HepG2 (cell line): ENCODE measurements around the gene JPH2. TPM values are rescaled to one million over a fixed set of nuclear protein-coding genes. Genes with fewer than 3 reads are reported as not detected.

Experiments
- ATAC-seq: fragments of 200-7000 bp; cut with Tn5 transposase; 3 replicates; pipeline ENCODE4 v1.9.1; 2020; ENCODE audit warnings: mild to moderate bottlenecking, moderate library complexity
- BruUV-seq: library from RNA; stranded (reverse); fragments of 400-500 nt; replicated peaks from 2 replicates; lab custom pipeline; 2021; lab: Mats Ljungman, UMichigan
- CTCF ChIA-PET: fragments of 300-600 bp; formaldehyde crosslinking; extraction: SDS; loops from one replicate; lab custom pipeline; 2021; ENCODE audit warnings: low total read pairs, inconsistent platforms, low intra/inter-chr PET ratio; lab: Yijun Ruan, JAX
- POLR2A ChIA-PET: fragments of 350-600 bp; sonication (Branson Sonifier 250); formaldehyde crosslinking; loops from one replicate; lab custom pipeline; 2020; ENCODE audit warnings: antibody characterized with exemption, inconsistent platforms; lab: Yijun Ruan, JAX
- DNase-seq: peaks from one replicate; pipeline ENCODE4 v3.0.0-alpha.2; 2015; ENCODE audit warnings: low spot score
- FAIRE-seq: peaks from 3 replicates; lab custom pipeline; 2011; peaks lifted over from hg19 to GRCh38; lab: Jason Lieb, UNC
- H2AFZ ChIP-seq: one replicate; pipeline ENCODE4 v1.6.1; 2011; ENCODE audit warnings: low read length, inconsistent platforms
- H3K27ac ChIP-seq: fragments of 300-600 bp; 3 replicates; pipeline ENCODE4 v1.8.0; 2011; ENCODE audit warnings: mixed run types, mild to moderate bottlenecking, mixed read lengths, low read length, inconsistent platforms; ENCODE audit not compliant: insufficient read depth; ENCODE audit errors: extremely low read length
- H3K27me3 ChIP-seq, 2 experiments: fragments of 200-600 bp in 1 of 2; 2 replicates in 1 of 2; 3 replicates in 1 of 2; pipeline versions ENCODE4 v1.6.0 to v1.8.0; 2011; ENCODE audit warnings: low read length in 2 of 2, mild to moderate bottlenecking in 2 of 2, moderate library complexity in 2 of 2, inconsistent platforms in 1 of 2; ENCODE audit not compliant: insufficient read depth in 2 of 2, control insufficient read depth in 1 of 2
- H3K36me3 ChIP-seq, 2 experiments: fragments of 200-600 bp in 1 of 2; replicated peaks in 1 of 2; 2 replicates in 1 of 2; 3 replicates in 1 of 2; pipeline versions ENCODE4 v1.5.1 to v1.8.0; 2011; ENCODE audit warnings: low read length in 2 of 2, inconsistent platforms in 1 of 2; ENCODE audit not compliant: insufficient read depth in 2 of 2, control insufficient read depth in 1 of 2
- H3K4me1 ChIP-seq: 2 replicates; pipeline ENCODE4 v1.5.1; 2012; ENCODE audit warnings: low read length, inconsistent platforms; ENCODE audit not compliant: insufficient read depth
- H3K4me2 ChIP-seq: 2 replicates; pipeline ENCODE4 v1.6.0; 2011; ENCODE audit warnings: low read depth, low read length, inconsistent platforms
- H3K4me3 ChIP-seq, 3 experiments: fragments of 200-600 bp in 1 of 3; sonication (generic), shearing (Covaris generic) in 1 of 3; replicated peaks in 1 of 3; 2 replicates each; pipeline ENCODE4 v1.5.1; 2011 to 2016; ENCODE audit warnings: low read length in 3 of 3, inconsistent platforms in 2 of 3, low read depth in 2 of 3, mild to moderate bottlenecking in 2 of 3, control low read depth in 1 of 3, mixed read lengths in 1 of 3; ENCODE audit not compliant: insufficient read depth in 1 of 3
- H3K79me2 ChIP-seq: one replicate; pipeline ENCODE4 v1.6.1; 2011; ENCODE audit warnings: low read length, inconsistent platforms; ENCODE audit not compliant: insufficient read depth
- H3K9ac ChIP-seq: 2 replicates; pipeline ENCODE4 v1.6.0; 2011; ENCODE audit warnings: mild to moderate bottlenecking, low read depth, low read length, inconsistent platforms; ENCODE audit not compliant: insufficient read depth
- H3K9me3 ChIP-seq: 2 replicates; pipeline ENCODE4 v1.5.1; 2012; ENCODE audit warnings: mild to moderate bottlenecking, low read length
- H4K20me1 ChIP-seq: 2 replicates; pipeline ENCODE4 v1.6.0; 2011; ENCODE audit warnings: inconsistent platforms, mild to moderate bottlenecking, low read length, moderate library complexity; ENCODE audit not compliant: insufficient read depth
- CREB1 ChIP-seq, 2 experiments: fragments of 450-650 bp in 1 of 2; IDR thresholded peaks; 2 replicates each; pipeline ENCODE4 v1.6.1; 2016 to 2017; ENCODE audit warnings: control low read depth in 1 of 2, mild to moderate bottlenecking in 1 of 2, missing compliant biosample characterization in 1 of 2, missing genetic modification characterization in 1 of 2
- EED ChIP-seq: sonication (generic); formaldehyde crosslinking; IDR thresholded peaks from 2 replicates; pipeline ENCODE4 v1.5.0; 2020; ENCODE audit warnings: mild to moderate bottlenecking, missing genetic modification reagents
- ELF3 ChIP-seq: IDR thresholded peaks from 2 replicates; pipeline ENCODE4 v1.6.1; 2016; ENCODE audit warnings: missing genetic modification reagents, missing compliant biosample characterization
- GABPA ChIP-seq, 2 experiments: IDR thresholded peaks; 2 replicates each; pipeline ENCODE4 v1.6.1; 2011 to 2016; ENCODE audit warnings: low read depth in 2 of 2, low read length in 1 of 2, missing biosample characterization in 1 of 2, missing genetic modification characterization in 1 of 2
- GPN1 ChIP-seq: sonication (generic); formaldehyde crosslinking; IDR thresholded peaks from 2 replicates; pipeline ENCODE4 v1.5.1; 2020; ENCODE audit warnings: missing genetic modification reagents, borderline replicate concordance
- JUND ChIP-seq: sonication (generic); formaldehyde crosslinking; IDR thresholded peaks from 2 replicates; pipeline ENCODE4 v1.8.0; 2022; ENCODE audit warnings: mild to moderate bottlenecking, missing genetic modification reagents
- NFE2L2 ChIP-seq: fragments of 150-350 bp; IDR thresholded peaks from 2 replicates; pipeline ENCODE4 v1.6.1; 2014; ENCODE audit warnings: low read length
- NFKBIZ ChIP-seq: IDR thresholded peaks from 2 replicates; pipeline ENCODE4 v1.6.1; 2018; ENCODE audit warnings: missing genetic modification reagents, missing compliant biosample characterization
- PHF21A ChIP-seq: sonication (generic); formaldehyde crosslinking; IDR thresholded peaks from 2 replicates; pipeline ENCODE4 v1.5.0; 2020; ENCODE audit warnings: mild to moderate bottlenecking, missing genetic modification reagents
- POLR2G ChIP-seq: fragments of 200-400 bp; formaldehyde crosslinking; IDR thresholded peaks from 2 replicates; pipeline ENCODE4 v1.6.1; 2018; ENCODE audit warnings: mild to moderate bottlenecking, low read depth, low read length, moderate library complexity
- SOX6 ChIP-seq, 2 experiments: fragments of 450-650 bp in 1 of 2; sonication (generic) in 1 of 2; formaldehyde crosslinking in 1 of 2; IDR thresholded peaks; 2 replicates each; pipeline versions ENCODE4 v1.4.0 to v1.6.1; 2017 to 2020; ENCODE audit warnings: antibody characterized with exemption in 1 of 2, mild to moderate bottlenecking in 1 of 2, missing genetic modification reagents in 1 of 2
- TFDP1 ChIP-seq: IDR thresholded peaks from 2 replicates; pipeline ENCODE4 v1.6.1; 2016; ENCODE audit warnings: missing compliant biosample characterization, missing genetic modification reagents, borderline replicate concordance
- U2AF1 ChIP-seq: fragments of 200-400 bp; formaldehyde crosslinking; optimal IDR thresholded peaks from 2 replicates; pipeline ENCODE3; 2017; ENCODE audit warnings: mild to moderate bottlenecking, low read depth, low read length
- U2AF2 ChIP-seq: fragments of 200-400 bp; formaldehyde crosslinking; IDR thresholded peaks from 2 replicates; pipeline ENCODE4 v1.6.1; 2017; ENCODE audit warnings: low read depth, mild to moderate bottlenecking, low read length
- ZBTB21 ChIP-seq: sonication (generic); formaldehyde crosslinking; IDR thresholded peaks from 2 replicates; pipeline ENCODE4 v1.4.0; 2020; ENCODE audit warnings: missing genetic modification reagents
- ZC3H13 ChIP-seq: sonication (generic); formaldehyde crosslinking; IDR thresholded peaks from 2 replicates; pipeline ENCODE4 v1.8.1; 2023; ENCODE audit warnings: mild to moderate bottlenecking, missing genetic modification reagents, moderate library complexity
- ZMYM2 ChIP-seq: sonication (generic); formaldehyde crosslinking; IDR thresholded peaks from 2 replicates; pipeline ENCODE4 v1.8.0; 2022; ENCODE audit warnings: mild to moderate bottlenecking, missing genetic modification reagents
- ZNF577 ChIP-seq: sonication (generic); formaldehyde crosslinking; IDR thresholded peaks from 2 replicates; pipeline ENCODE4 v1.4.0; 2020; ENCODE audit warnings: mild to moderate bottlenecking, low read depth, missing genetic modification reagents, borderline replicate concordance
- WGBS: methylation state at CpG from one replicate; pipeline ENCODE4 v1.1.6; 2017; ENCODE audit warnings: low lambda C conversion rate; 5-methylcytosine and 5-hydroxymethylcytosine counted together
- in situ Hi-C: cut with HindIII; loops from 2 replicates; pipeline ENCODE4 v1.10.0; 2017; ENCODE audit warnings: low pct_unique_long_range_greater_than_20kb; ENCODE audit not compliant: extremely low pct_ligation_motif_present
- intact Hi-C: fragments of 100-400 bp; cut with micrococcal nuclease; formaldehyde crosslinking; loops from one replicate; pipeline ENCODE4 v1.10.0; 2022; ENCODE audit not compliant: unreplicated experiment
- polyA plus RNA-seq, 8 experiments: library from polyadenylated mRNA; depleted of rRNA in 3 of 8; stranded (reverse) in 7 of 8; unstranded in 1 of 8; fragments of >200 nt; fragmentation: Illumina TruSeq in 4 of 8; extraction: Trizol in 4 of 8; gene quantifications; 2 replicates each; pipeline versions ENCODE4 v1.2.1 to v1.2.3, GENCODE V29; 2011 to 2016; ENCODE audit warnings: low read depth in 4 of 8, missing spikeins in 1 of 8, mixed read lengths in 1 of 8; ENCODE audit not compliant: insufficient read depth in 1 of 8
- total RNA-seq, 5 experiments: library from RNA; depleted of rRNA; stranded (reverse); fragments of >200 nt; fragmentation: Illumina TruSeq; extraction: Trizol; gene quantifications; 2 replicates each; pipeline ENCODE4 v1.2.3, GENCODE V29; 2016; ENCODE audit warnings: low read depth in 1 of 5
- TF ChIP-seq, protein P1 (sequence below): sonication (generic); formaldehyde crosslinking; IDR thresholded peaks from 2 replicates; pipeline ENCODE4 v1.5.0; 2020; ENCODE audit warnings: mild to moderate bottlenecking, missing genetic modification reagents
- TF ChIP-seq, protein P2 (sequence below): sonication (generic); formaldehyde crosslinking; IDR thresholded peaks from 2 replicates; pipeline ENCODE4 v1.8.0; 2022; ENCODE audit warnings: missing genetic modification reagents, mild to moderate bottlenecking, moderate library complexity, borderline replicate concordance

Gene JPH2
- total and polyA plus RNA-seq, 2 of the 13 experiments (the other 11 are each of a cell fraction or from before 2014, with no cell fraction given), result 0.42 TPM; not detected in 1

DNA sequence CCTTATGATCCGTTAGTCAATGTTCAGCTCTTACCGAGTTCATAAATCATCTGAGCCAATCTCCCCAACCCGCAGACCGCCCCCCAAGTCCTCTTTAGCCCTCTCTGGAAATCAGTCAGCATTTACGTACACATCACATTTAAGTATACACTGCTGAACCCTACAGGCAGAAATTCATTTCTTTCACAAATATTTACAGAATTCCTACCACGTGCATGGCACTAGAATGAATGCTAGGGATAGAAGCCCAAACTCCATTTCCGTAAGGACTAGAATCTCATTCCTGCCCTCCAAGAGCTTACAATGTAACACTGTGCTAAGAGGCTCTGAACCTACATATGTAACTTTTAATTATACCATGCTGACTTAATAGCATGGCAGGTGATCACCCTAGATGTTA is 21.8 kb upstream of the JPH2 start:
- Histone ChIP-seq H3K4me1 (peaks cover 67% of the 10 kb centered on the region), H3K9ac (peak overlapping the region; percentile 96), H3K9me3 (no peaks in the 10 kb centered on the region), H3K27me3 (no peaks in the 10 kb centered on the region; a peak in 1 of 5 replicates), H3K4me3 (peak overlapping the region; percentile 91 to 96 (median 92)), H3K4me2 (peak overlapping the region; percentile 94), H4K20me1 (peaks cover 46% of the 10 kb centered on the region), H2AFZ (no peak overlapping the region), H3K27ac (peak overlapping the region; percentile 87), H3K79me2 (peaks cover 74% of the 10 kb centered on the region), H3K36me3 (peaks cover 8 to 16% of the 10 kb centered on the region in 2 experiments)
- peak; percentile 15 for FAIRE-seq
- in situ Hi-C loops (no loop called here), intact Hi-C loops (loop anchor here (10.0 kb wide), 2 partner anchors 484 to 544 kb away; partner anchors contain the start of genes GTSF1L and MYBL2)
- ChIA-PET CTCF (no interaction called here), POLR2A (no interaction called here)
- BruUV-seq, result no TSS peak
- 4% methylated on average over 7 of the region's 7 CpGs for WGBS
- peak; percentile 16 for ATAC-seq
- peak; percentile 82 for DNase-seq
- no peak for TF ChIP-seq EED
- no peak for TF ChIP-seq U2AF2
- TF ChIP-seq ELF3 (CRISPR knock-in tag), result peak; percentile 69; the same call in 1 of the 2 replicates
- TF ChIP-seq ZBTB21 (CRISPR knock-in tag), result 0 out of 2 replicates have a peak, but pooled peaks have one; percentile 7
- 0 out of 2 replicates have a peak, but pooled peaks have one; percentile 1 for TF ChIP-seq NFE2L2
- TF ChIP-seq GPN1 (CRISPR knock-in tag), result no peak
- TF ChIP-seq, protein P1, sequence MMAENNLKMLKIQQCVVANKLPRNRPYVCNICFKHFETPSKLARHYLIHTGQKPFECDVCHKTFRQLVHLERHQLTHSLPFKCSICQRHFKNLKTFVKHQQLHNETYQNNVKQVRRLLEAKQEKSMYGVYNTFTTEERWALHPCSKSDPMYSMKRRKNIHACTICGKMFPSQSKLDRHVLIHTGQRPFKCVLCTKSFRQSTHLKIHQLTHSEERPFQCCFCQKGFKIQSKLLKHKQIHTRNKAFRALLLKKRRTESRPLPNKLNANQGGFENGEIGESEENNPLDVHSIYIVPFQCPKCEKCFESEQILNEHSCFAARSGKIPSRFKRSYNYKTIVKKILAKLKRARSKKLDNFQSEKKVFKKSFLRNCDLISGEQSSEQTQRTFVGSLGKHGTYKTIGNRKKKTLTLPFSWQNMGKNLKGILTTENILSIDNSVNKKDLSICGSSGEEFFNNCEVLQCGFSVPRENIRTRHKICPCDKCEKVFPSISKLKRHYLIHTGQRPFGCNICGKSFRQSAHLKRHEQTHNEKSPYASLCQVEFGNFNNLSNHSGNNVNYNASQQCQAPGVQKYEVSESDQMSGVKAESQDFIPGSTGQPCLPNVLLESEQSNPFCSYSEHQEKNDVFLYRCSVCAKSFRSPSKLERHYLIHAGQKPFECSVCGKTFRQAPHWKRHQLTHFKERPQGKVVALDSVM (CRISPR knock-in tag), result no peak
- peak; percentile 50; the same call in 1 of the 2 replicates for TF ChIP-seq PHF21A (CRISPR knock-in tag)
- no peak for TF ChIP-seq ZC3H13 (CRISPR knock-in tag)
- TF ChIP-seq ZNF577 (CRISPR knock-in tag), result no peak
- no peak for TF ChIP-seq GABPA (IDR thresholded peaks at IDR 0.05; ENCODE audit: low read depth, low read length)
- peak; percentile 23; the same call in 1 of the 2 replicates for TF ChIP-seq GABPA (CRISPR knock-in tag; IDR thresholded peaks at IDR 0.05; ENCODE audit: low read depth)
- no peak for TF ChIP-seq ZMYM2
- no peak for TF ChIP-seq POLR2G
- TF ChIP-seq U2AF1, result no peak
- TF ChIP-seq NFKBIZ (CRISPR knock-in tag), result no peak
- TF ChIP-seq, protein P2, sequence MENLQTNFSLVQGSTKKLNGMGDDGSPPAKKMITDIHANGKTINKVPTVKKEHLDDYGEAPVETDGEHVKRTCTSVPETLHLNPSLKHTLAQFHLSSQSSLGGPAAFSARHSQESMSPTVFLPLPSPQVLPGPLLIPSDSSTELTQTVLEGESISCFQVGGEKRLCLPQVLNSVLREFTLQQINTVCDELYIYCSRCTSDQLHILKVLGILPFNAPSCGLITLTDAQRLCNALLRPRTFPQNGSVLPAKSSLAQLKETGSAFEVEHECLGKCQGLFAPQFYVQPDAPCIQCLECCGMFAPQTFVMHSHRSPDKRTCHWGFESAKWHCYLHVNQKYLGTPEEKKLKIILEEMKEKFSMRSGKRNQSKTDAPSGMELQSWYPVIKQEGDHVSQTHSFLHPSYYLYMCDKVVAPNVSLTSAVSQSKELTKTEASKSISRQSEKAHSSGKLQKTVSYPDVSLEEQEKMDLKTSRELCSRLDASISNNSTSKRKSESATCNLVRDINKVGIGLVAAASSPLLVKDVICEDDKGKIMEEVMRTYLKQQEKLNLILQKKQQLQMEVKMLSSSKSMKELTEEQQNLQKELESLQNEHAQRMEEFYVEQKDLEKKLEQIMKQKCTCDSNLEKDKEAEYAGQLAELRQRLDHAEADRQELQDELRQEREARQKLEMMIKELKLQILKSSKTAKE (CRISPR knock-in tag), result no peak
- no peak; the same call in 1 of the 2 replicates for TF ChIP-seq TFDP1 (CRISPR knock-in tag)
- no peak for TF ChIP-seq CREB1 (IDR thresholded peaks at IDR 0.05)
- TF ChIP-seq CREB1 (CRISPR knock-in tag; IDR thresholded peaks at IDR 0.05), result no peak
- 0 out of 2 replicates have a peak, but pooled peaks have one; percentile 27 for TF ChIP-seq JUND (CRISPR knock-in tag)
- no peak for TF ChIP-seq SOX6 (IDR thresholded peaks at IDR 0.05)
- peak; percentile 33; the same call in 1 of the 2 replicates for TF ChIP-seq SOX6 (CRISPR knock-in tag; IDR thresholded peaks at IDR 0.05)
